Smooth muscle cell (in vitro differentiated cells): ENCODE data around the gene AMMECR1L. TPM values are rescaled to one million over a fixed set of nuclear protein-coding genes. Genes with fewer than 3 reads are reported as not detected.

Experiments
- DNase-seq: peaks from one replicate; lab custom pipeline; 2025; ENCODE audit not compliant: unreplicated experiment; lab: John Stamatoyannopoulos, UW
- H2AFZ ChIP-seq: fragments of 200-600 bp; sonication (generic); 2 replicates; pipeline ENCODE4 v1.6.0; 2016; ENCODE audit warnings: antibody characterized with exemption, low read depth, mild to moderate bottlenecking
- H3F3A ChIP-seq: fragments of 200-600 bp; sonication (generic); 2 replicates; pipeline ENCODE4 v1.6.0; 2017; ENCODE audit warnings: antibody characterized with exemption, low read depth
- H3K27ac ChIP-seq: fragments of 200-600 bp; sonication (generic); 2 replicates; pipeline ENCODE4 v1.5.1; 2016; ENCODE audit warnings: low read depth, mild to moderate bottlenecking
- H3K27me3 ChIP-seq: fragments of 200-600 bp; sonication (generic); 2 replicates; pipeline ENCODE4 v1.6.1; 2016; ENCODE audit warnings: low read depth, mild to moderate bottlenecking
- H3K36me3 ChIP-seq: fragments of 200-600 bp; sonication (generic); 2 replicates; pipeline ENCODE4 v1.5.1; 2016; ENCODE audit warnings: low read depth
- H3K4me1 ChIP-seq: fragments of 200-600 bp; sonication (generic); 2 replicates; pipeline ENCODE4 v1.5.1; 2016; ENCODE audit warnings: low read depth
- H3K4me2 ChIP-seq: fragments of 200-600 bp; sonication (generic); 2 replicates; pipeline ENCODE4 v1.6.0; 2016; ENCODE audit warnings: mild to moderate bottlenecking
- H3K4me3 ChIP-seq: fragments of 200-600 bp; sonication (generic); 2 replicates; pipeline ENCODE4 v1.5.1; 2016; ENCODE audit warnings: mild to moderate bottlenecking
- H3K79me2 ChIP-seq: fragments of 200-600 bp; sonication (generic); 2 replicates; pipeline ENCODE4 v1.6.0; 2016; ENCODE audit warnings: low read depth, mild to moderate bottlenecking
- H3K9ac ChIP-seq: fragments of 200-600 bp; sonication (generic); 2 replicates; pipeline ENCODE4 v1.6.0; 2016; ENCODE audit warnings: low read depth
- H3K9me3 ChIP-seq: fragments of 200-600 bp; sonication (generic); replicated peaks from 2 replicates; pipeline ENCODE4 v1.5.1; 2016; ENCODE audit warnings: low read depth
- H4K20me1 ChIP-seq: fragments of 200-600 bp; sonication (generic); 2 replicates; pipeline ENCODE4 v1.6.0; 2016; ENCODE audit warnings: low read depth
- CTCF ChIP-seq: fragments of 200-600 bp; sonication (generic); IDR thresholded peaks from 2 replicates; pipeline ENCODE4 v1.5.1; 2017; ENCODE audit warnings: borderline replicate concordance, mild to moderate bottlenecking, antibody characterized with exemption; ENCODE audit not compliant: insufficient read depth, poor library complexity, severe bottlenecking
- WGBS: methylation state at CpG from one replicate; pipeline ENCODE4 v1.1.7; 2016; ENCODE audit warnings: low lambda C conversion rate; 5-methylcytosine and 5-hydroxymethylcytosine counted together
- polyA plus RNA-seq: library from polyadenylated mRNA; unstranded; fragments of >200 nt; fragmentation: Nextera tagmentation; extraction: Ambion mirVana; gene quantifications from 2 replicates; pipeline ENCODE4 v1.2.1, GENCODE V29; 2016
- total RNA-seq: library from RNA; depleted of rRNA; stranded (reverse); fragments of >200 nt; gene quantifications from 2 replicates; pipeline ENCODE4 v1.2.3, GENCODE V29; 2014

AMMECR1L gene
- total and polyA plus RNA-seq, 2 experiments from 2014 or later, result 11.8 to 13.8 TPM

DNA sequence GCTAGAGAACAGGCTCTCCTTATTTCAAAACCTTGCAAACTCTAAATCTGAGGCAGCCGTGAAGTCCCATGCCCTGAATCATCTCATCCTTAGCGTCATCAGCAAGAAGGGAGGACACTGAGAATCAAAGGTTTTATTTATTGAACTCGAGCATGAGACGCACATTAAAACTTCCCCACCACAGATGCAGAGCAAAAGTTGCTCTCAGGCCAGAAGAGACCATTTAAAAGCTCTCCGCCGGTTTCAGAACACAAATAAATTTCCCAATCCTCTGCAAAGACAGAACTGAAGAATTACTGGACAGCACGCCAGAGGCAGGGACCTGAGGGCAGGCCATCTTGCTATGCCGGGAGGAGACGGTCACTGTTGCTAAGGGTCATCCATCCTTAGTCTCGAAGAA is 1.3 kb downstream of the AMMECR1L start:
- H3F3A ChIP-seq, result peaks cover 4% of the 10 kb centered on the region

DNA sequence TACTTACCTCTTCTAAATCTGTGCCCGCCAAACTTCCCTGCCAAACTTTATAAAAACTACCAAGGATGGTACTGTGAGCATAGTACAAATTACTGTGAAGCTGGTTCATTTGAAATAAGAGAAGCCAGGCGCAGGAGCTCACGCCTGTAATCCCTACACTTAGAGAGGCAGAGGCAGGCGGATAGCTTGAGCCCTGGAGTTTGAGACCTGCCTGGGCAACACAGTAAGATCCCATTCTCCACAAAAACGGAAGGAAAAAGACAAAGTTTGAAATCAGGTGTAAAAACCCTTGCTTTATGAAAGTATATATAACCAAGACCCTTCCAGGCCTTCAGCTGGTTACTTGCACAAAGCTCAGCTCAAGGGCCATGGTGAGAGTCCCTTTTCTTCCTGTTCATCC is 5.9 kb downstream of the AMMECR1L start:
- Histone ChIP-seq H3K36me3 (peaks cover 6% of the 10 kb centered on the region), H3K9me3 (no peaks in the 10 kb centered on the region), H3K27me3 (no peaks in the 10 kb centered on the region), H3K79me2 (peaks cover 99% of the 10 kb centered on the region), H3K4me1 (peaks cover 13% of the 10 kb centered on the region), H3K9ac (no peak overlapping the region), H3K4me3 (no peak overlapping the region), H3K4me2 (no peak overlapping the region), H2AFZ (no peak overlapping the region), H4K20me1 (peaks cover 100% of the 10 kb centered on the region), H3K27ac (no peak overlapping the region), H3F3A (no peaks in the 10 kb centered on the region)
- TF ChIP-seq CTCF, result no peak
- 91% methylated on average over 5 of the region's 5 CpGs for WGBS
- no peak for DNase-seq

More for the DNA sequence above, 1.3 kb downstream of the AMMECR1L start:
- no peak for DNase-seq
- no peaks in the 10 kb centered on the region for H3K27me3 ChIP-seq
- peaks cover 56% of the 10 kb centered on the region for H4K20me1 ChIP-seq
- TF ChIP-seq CTCF, result no peak
- H3K4me3 ChIP-seq, result peak overlapping the region; percentile 69
- WGBS, result 26% methylated on average over 10 of the region's 10 CpGs
- peaks cover 6% of the 10 kb centered on the region for H3K36me3 ChIP-seq
- H3K4me2 ChIP-seq, result peak overlapping the region; percentile 96
- H3K9me3 ChIP-seq, result no peaks in the 10 kb centered on the region
- peaks cover 68% of the 10 kb centered on the region for H3K79me2 ChIP-seq
- H3K4me1 ChIP-seq, result peaks cover 22% of the 10 kb centered on the region
- H2AFZ ChIP-seq, result no peak overlapping the region
- peak overlapping the region; percentile 73 for H3K9ac ChIP-seq
- H3K27ac ChIP-seq, result peak overlapping the region; percentile 87

DNA sequence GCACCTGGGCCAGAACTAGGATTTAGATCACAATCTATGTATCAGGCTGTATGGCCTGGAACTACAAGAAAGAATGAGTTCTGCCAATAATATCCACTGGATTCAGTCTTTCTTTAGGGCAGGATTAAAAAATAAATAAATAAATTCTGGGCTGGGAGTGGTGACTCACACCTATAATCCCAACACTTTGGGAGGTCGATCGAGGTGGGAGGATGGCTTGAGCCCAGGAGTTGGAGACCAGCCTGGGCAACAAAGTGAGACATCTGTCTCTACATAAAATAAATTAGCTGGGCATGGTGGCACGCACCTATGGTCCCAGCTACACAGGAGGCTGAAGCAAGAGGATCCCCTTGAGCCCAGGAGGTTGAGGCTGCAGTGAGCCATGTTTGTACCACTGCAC is 8.1 kb downstream of the AMMECR1L start:
- peaks cover 6% of the 10 kb centered on the region for H3K36me3 ChIP-seq
- H4K20me1 ChIP-seq, result peaks cover 100% of the 10 kb centered on the region
- no peak overlapping the region for H3K27ac ChIP-seq
- H3K79me2 ChIP-seq, result peaks cover 98% of the 10 kb centered on the region
- WGBS, result 59% methylated on average over 3 of the region's 3 CpGs
- H3K9me3 ChIP-seq, result no peaks in the 10 kb centered on the region
- no peak overlapping the region for H2AFZ ChIP-seq
- H3K27me3 ChIP-seq, result no peaks in the 10 kb centered on the region
- H3F3A ChIP-seq, result no peaks in the 10 kb centered on the region
- DNase-seq, result no peak
- H3K4me2 ChIP-seq, result no peak overlapping the region
- H3K4me3 ChIP-seq, result no peak overlapping the region
- no peaks in the 10 kb centered on the region for H3K4me1 ChIP-seq
- TF ChIP-seq CTCF, result no peak
- no peak overlapping the region for H3K9ac ChIP-seq

DNA sequence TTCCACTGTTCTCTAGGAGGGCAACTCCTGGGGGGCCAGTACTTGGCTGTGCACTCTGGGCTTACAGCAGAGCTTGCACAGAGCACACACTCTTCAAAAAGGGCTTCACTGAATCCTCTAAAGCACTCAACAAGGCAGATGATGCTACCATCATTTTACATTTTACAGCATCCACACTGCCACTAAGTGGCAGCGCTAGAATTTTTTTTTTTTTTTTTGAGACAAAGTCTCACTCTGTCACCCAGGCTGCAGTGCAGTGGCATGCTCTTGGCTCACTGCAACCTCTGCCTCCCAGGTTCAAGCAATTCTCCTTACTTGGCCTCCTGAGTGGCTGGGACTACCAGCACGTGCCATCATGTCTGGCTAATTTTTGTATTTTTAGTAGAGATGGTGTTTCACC is 8.6 kb downstream of the AMMECR1L start:
- WGBS, result 91% methylated on average over 2 of the region's 2 CpGs

More for the DNA sequence above, 8.6 kb downstream of the AMMECR1L start:
- Histone ChIP-seq H3K9me3 (no peaks in the 10 kb centered on the region), H3K27ac (no peak overlapping the region), H3K79me2 (peaks cover 98% of the 10 kb centered on the region), H3F3A (no peaks in the 10 kb centered on the region), H3K4me1 (no peaks in the 10 kb centered on the region), H2AFZ (no peak overlapping the region), H3K9ac (no peak overlapping the region), H4K20me1 (peaks cover 100% of the 10 kb centered on the region), H3K4me3 (no peak overlapping the region), H3K36me3 (peaks cover 4% of the 10 kb centered on the region), H3K27me3 (no peaks in the 10 kb centered on the region), H3K4me2 (no peak overlapping the region)
- TF ChIP-seq CTCF, result no peak
- DNase-seq, result no peak
